SU-DHL-6 (cell line): ENCODE results near the gene SLC16A10.

Experiments used
- EZH2phosphoT487 ChIP-seq: fragments of 200-600 bp; sonication (generic), shearing (Covaris generic); conservative IDR thresholded peaks from 2 replicates; pipeline ENCODE4 v1.6.1; 2018; ENCODE audit warnings: mild to moderate bottlenecking, antibody characterized with exemption, low read length, moderate library complexity, mixed read lengths
- TF ChIP-seq, protein P1 (sequence below): fragments of 200-600 bp; sonication (generic); IDR thresholded peaks from one replicate; pipeline ENCODE4 v1.5.1; 2017; ENCODE audit warnings: antibody characterized with exemption, mild to moderate bottlenecking, low read length, moderate library complexity; ENCODE audit not compliant: insufficient read depth, poor library complexity, severe bottlenecking

- TF ChIP-seq, protein P1, sequence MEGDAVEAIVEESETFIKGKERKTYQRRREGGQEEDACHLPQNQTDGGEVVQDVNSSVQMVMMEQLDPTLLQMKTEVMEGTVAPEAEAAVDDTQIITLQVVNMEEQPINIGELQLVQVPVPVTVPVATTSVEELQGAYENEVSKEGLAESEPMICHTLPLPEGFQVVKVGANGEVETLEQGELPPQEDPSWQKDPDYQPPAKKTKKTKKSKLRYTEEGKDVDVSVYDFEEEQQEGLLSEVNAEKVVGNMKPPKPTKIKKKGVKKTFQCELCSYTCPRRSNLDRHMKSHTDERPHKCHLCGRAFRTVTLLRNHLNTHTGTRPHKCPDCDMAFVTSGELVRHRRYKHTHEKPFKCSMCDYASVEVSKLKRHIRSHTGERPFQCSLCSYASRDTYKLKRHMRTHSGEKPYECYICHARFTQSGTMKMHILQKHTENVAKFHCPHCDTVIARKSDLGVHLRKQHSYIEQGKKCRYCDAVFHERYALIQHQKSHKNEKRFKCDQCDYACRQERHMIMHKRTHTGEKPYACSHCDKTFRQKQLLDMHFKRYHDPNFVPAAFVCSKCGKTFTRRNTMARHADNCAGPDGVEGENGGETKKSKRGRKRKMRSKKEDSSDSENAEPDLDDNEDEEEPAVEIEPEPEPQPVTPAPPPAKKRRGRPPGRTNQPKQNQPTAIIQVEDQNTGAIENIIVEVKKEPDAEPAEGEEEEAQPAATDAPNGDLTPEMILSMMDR: no peak
- TF ChIP-seq EZH2phosphoT487: no peak
These were observed 11.3 kb downstream of the SLC16A10 start for GRCh38 chr6:111098597-111098996.
